ENCODE results near the gene CHRNA4.

- TF ChIP-seq CTCF (IDR thresholded peaks at IDR 0.05; ENCODE audit: low read depth, low read length) (no peak), POLR2A (IDR thresholded peaks at IDR 0.05; ENCODE audit: extremely low read depth, insufficient read length) (no peak), MYC (IDR thresholded peaks at IDR 0.05; ENCODE audit: low read depth, low read length) (no peak)
These were observed 35.4 kb downstream of the CHRNA4 start for GRCh38 chr20:63325554-63326313.
